Lung (tissue), 12 donors: ENCODE data around the gene APBA2. TPM values are rescaled to one million over a fixed set of nuclear protein-coding genes. Genes with fewer than 3 reads are reported as not detected.

ENCODE experiments used
- ATAC-seq: fragments of 200-7000 bp; cut with Tn5 transposase; one replicate; pipeline ENCODE4 v1.9.1; 2020; ENCODE audit warnings: moderate number of reproducible peaks; ENCODE audit not compliant: insufficient read depth, low FRiP score
- DNase-seq, 3 donors: peaks; one replicate each; pipeline ENCODE4 v3.0.0-alpha.2; 2013 to 2017
- H3K27ac ChIP-seq, 2 donors: one replicate each; pipeline ENCODE4 v1.5.1; 2013; ENCODE audit warnings: mild to moderate bottlenecking in 2 of 2, moderate library complexity in 2 of 2, control low read depth in 1 of 2, inconsistent platforms in 1 of 2, low read depth in 1 of 2, low read length in 1 of 2
- H3K27me3 ChIP-seq, 3 donors: one replicate each; pipeline ENCODE4 v1.5.1; 2013; ENCODE audit warnings: low read length in 2 of 3; ENCODE audit not compliant: control insufficient read depth in 3 of 3, insufficient read depth in 3 of 3
- H3K36me3 ChIP-seq, 4 donors: one replicate each; pipeline ENCODE4 v1.5.1; 2013; ENCODE audit warnings: low read length in 4 of 4, mild to moderate bottlenecking in 1 of 4, moderate library complexity in 1 of 4; ENCODE audit not compliant: control insufficient read depth in 4 of 4, insufficient read depth in 4 of 4
- H3K4me1 ChIP-seq, 5 donors: one replicate each; pipeline ENCODE4 v1.5.1; 2013; ENCODE audit warnings: low read length in 5 of 5, mild to moderate bottlenecking in 2 of 5, moderate library complexity in 1 of 5; ENCODE audit not compliant: control insufficient read depth in 5 of 5, insufficient read depth in 5 of 5
- H3K4me3 ChIP-seq: one replicate; pipeline ENCODE4 v1.5.1; 2013; ENCODE audit warnings: mild to moderate bottlenecking, control low read depth, moderate library complexity
- H3K9ac ChIP-seq, 2 donors: one replicate each; pipeline ENCODE4 v1.5.1; 2013; ENCODE audit warnings: low read length in 2 of 2, control low read depth in 1 of 2; ENCODE audit not compliant: insufficient read depth in 1 of 2
- H3K9me3 ChIP-seq, 4 donors: one replicate each; pipeline ENCODE4 v1.5.1; 2013; ENCODE audit warnings: low read length in 3 of 4, mild to moderate bottlenecking in 1 of 4, moderate library complexity in 1 of 4; ENCODE audit not compliant: control insufficient read depth in 4 of 4, insufficient read depth in 3 of 4
- CTCF ChIP-seq: IDR thresholded peaks from 2 replicates; pipeline ENCODE4 v1.5.1; 2012; ENCODE audit warnings: mild to moderate bottlenecking; ENCODE audit errors: control extremely low read depth, extremely low read depth
- WGBS, 2 donors: extraction: QIAGEN DNeasy Blood & Tissue Kit; methylation state at CpG; one replicate each; pipeline ENCODE4 v1.1.7; 2013; 5-methylcytosine and 5-hydroxymethylcytosine counted together
- polyA plus RNA-seq, 2 donors: library from polyadenylated mRNA; stranded (reverse); fragments of 200-250 nt; gene quantifications; one replicate each; pipeline ENCODE4 v1.2.1, GENCODE V29; 2013
- total RNA-seq, 2 donors: library from RNA; depleted of rRNA in 1 of 2; stranded (reverse); fragments of >200 nt in 1 of 2; gene quantifications; one replicate each; pipeline ENCODE4 v1.2.1, GENCODE V29; 2014 to 2021
- donor health status: control.
- donor health status: control.
- donor health status: Bipolar disorder and iron deficiency.
- donor health status: healthy.
- donor health status: DM: yes; HTN: yes; CAD: no.

The APBA2 gene
- total and polyA plus RNA-seq, 4 donors, result 1.6 to 18.3 (median 4.5) TPM

GRCh38 chr15:29061746-29062145 is 176.0 kb downstream of the APBA2 start:
- no peaks in the 10 kb centered on the region for H3K9me3 ChIP-seq
- ATAC-seq, result no peak
- H3K9ac ChIP-seq, result no peak overlapping the region
- 90 to 93% methylated on average over 6 of the region's 6 CpGs for WGBS, 2 donors
- DNase-seq, result no peak
- H3K4me1 ChIP-seq, result peaks cover 0 to 5% (median 0%) of the 10 kb centered on the region in 5 donors
- no peaks in the 10 kb centered on the region for H3K36me3 ChIP-seq
- H3K27ac ChIP-seq, result no peak overlapping the region
- TF ChIP-seq CTCF, result no peak
- no peak overlapping the region for H3K4me3 ChIP-seq
- H3K27me3 ChIP-seq, result no peaks in the 10 kb centered on the region

- ATAC-seq (no peak), DNase-seq (peak in 1 of 3 donors; percentile 44)
- no peak for TF ChIP-seq CTCF
- WGBS, 2 donors, result 78 to 83% methylated on average over 10 of the region's 10 CpGs
- Histone ChIP-seq H3K4me3 (no peak overlapping the region), H3K4me1 (peaks cover 0 to 5% (median 0%) of the 10 kb centered on the region in 5 donors), H3K27ac (no peak overlapping the region), H3K9ac (no peak overlapping the region), H3K27me3 (no peaks in the 10 kb centered on the region), H3K9me3 (no peaks in the 10 kb centered on the region), H3K36me3 (no peaks in the 10 kb centered on the region)
These were observed 176.4 kb downstream of the APBA2 start for GRCh38 chr15:29062179-29062591.

- no peaks in the 10 kb centered on the region for H3K9me3 ChIP-seq
- ATAC-seq (no peak), DNase-seq (no peak)
- H3K27ac ChIP-seq, result no peak overlapping the region
- 79 to 87% methylated on average over 7 of the region's 7 CpGs for WGBS, 2 donors
- no peak overlapping the region for H3K9ac ChIP-seq
- no peaks in the 10 kb centered on the region for H3K36me3 ChIP-seq
- TF ChIP-seq CTCF, result no peak
- H3K4me3 ChIP-seq, result no peak overlapping the region
- H3K4me1 ChIP-seq, result peaks cover 0 to 5% (median 0%) of the 10 kb centered on the region in 5 donors
- H3K27me3 ChIP-seq, result no peaks in the 10 kb centered on the region
These were observed 176.9 kb downstream of the APBA2 start for GRCh38 chr15:29062626-29063025.

GRCh38 chr15:29063646-29064045 is 177.9 kb downstream of the APBA2 start:
- H3K9me3 ChIP-seq, result no peaks in the 10 kb centered on the region
- ATAC-seq, result no peak
- 89 to 99% methylated on average over 5 of the region's 5 CpGs for WGBS, 2 donors

More at GRCh38 chr15:29063646-29064045, 177.9 kb downstream of the APBA2 start:
- Histone ChIP-seq H3K36me3 (no peaks in the 10 kb centered on the region), H3K4me3 (no peak overlapping the region), H3K4me1 (peaks cover 0 to 5% (median 0%) of the 10 kb centered on the region in 5 donors), H3K9ac (no peak overlapping the region), H3K27me3 (no peaks in the 10 kb centered on the region), H3K27ac (no peak overlapping the region)
- no peak for DNase-seq
- TF ChIP-seq CTCF, result no peak
